ENCODE data around the gene EDNRA.

Gene EDNRA

GRCh38 chr4:147496500-147496899 lies 15.6 kb downstream of the EDNRA start:
- DNase-seq (ENCODE audit: low read depth in 3 of 3), result no peak

GRCh38 chr4:147498031-147498660 lies 17.2 kb downstream of the EDNRA start:
- DNase-seq (ENCODE audit: low read depth in 3 of 3), result no peak

- no peak for DNase-seq (ENCODE audit: low read depth in 3 of 3)
Observed at GRCh38 chr4:147508346-147508745, 27.4 kb downstream of the EDNRA start.

- DNase-seq (ENCODE audit: low read depth in 3 of 3), result no peak
Observed at GRCh38 chr4:147509386-147509785, 28.5 kb downstream of the EDNRA start.

- no peak for DNase-seq (ENCODE audit: low read depth in 3 of 3)
Observed at GRCh38 chr4:147510962-147511668, 30.2 kb downstream of the EDNRA start.

GRCh38 chr4:147513091-147513490 lies 32.2 kb downstream of the EDNRA start:
- DNase-seq (ENCODE audit: low read depth in 3 of 3), result no peak

GRCh38 chr4:147513952-147514351 lies 33.1 kb downstream of the EDNRA start:
- DNase-seq (ENCODE audit: low read depth in 3 of 3), result no peak

- DNase-seq (ENCODE audit: low read depth in 3 of 3), result no peak
Observed at GRCh38 chr4:147515220-147515936, 34.5 kb downstream of the EDNRA start.

GRCh38 chr4:147516133-147516532 lies 35.2 kb downstream of the EDNRA start:
- no peak for DNase-seq (ENCODE audit: low read depth in 3 of 3)

GRCh38 chr4:147518086-147518485 lies 37.2 kb downstream of the EDNRA start:
- no peak for DNase-seq (ENCODE audit: low read depth in 3 of 3)

- DNase-seq (ENCODE audit: low read depth in 3 of 3), result peak in 1 of 3 experiments; percentile 1
Observed at GRCh38 chr4:147518846-147519767, 38.2 kb downstream of the EDNRA start.

- DNase-seq (ENCODE audit: low read depth in 3 of 3), result no peak
Observed at GRCh38 chr4:147524601-147525000, 43.7 kb downstream of the EDNRA start.

- DNase-seq (ENCODE audit: low read depth in 3 of 3), result no peak
Observed at GRCh38 chr4:147525494-147526271, 44.8 kb downstream of the EDNRA start.

GRCh38 chr4:147526272-147526654 lies 45.4 kb downstream of the EDNRA start:
- DNase-seq (ENCODE audit: low read depth in 3 of 3), result no peak

- no peak for DNase-seq (ENCODE audit: low read depth in 3 of 3)
Observed at GRCh38 chr4:147528054-147528453, 47.2 kb downstream of the EDNRA start.

GRCh38 chr4:147530134-147530533 lies 49.2 kb downstream of the EDNRA start:
- no peak for DNase-seq (ENCODE audit: low read depth in 3 of 3)

- DNase-seq (ENCODE audit: low read depth in 3 of 3), result no peak
Observed at GRCh38 chr4:147530723-147531122, 49.8 kb downstream of the EDNRA start.

GRCh38 chr4:147532896-147533295 lies 52.0 kb downstream of the EDNRA start:
- DNase-seq (ENCODE audit: low read depth in 3 of 3), result no peak

GRCh38 chr4:147533331-147533730 lies 52.4 kb downstream of the EDNRA start:
- no peak for DNase-seq (ENCODE audit: low read depth in 3 of 3)

GRCh38 chr4:147535124-147535523 lies 54.2 kb downstream of the EDNRA start:
- DNase-seq (ENCODE audit: low read depth in 3 of 3), result no peak

- DNase-seq (ENCODE audit: low read depth in 3 of 3), result no peak
Observed at GRCh38 chr4:147538711-147539110, 57.8 kb downstream of the EDNRA start.

All from stimulated activated CD4-positive, alpha-beta T cell treated with anti-CD3 and anti-CD28 coated beads, TNF-alpha, amount 100 ng/mL, for 4 hours (primary cell).